ENCODE results near the gene SLC22A31.
A peak's percentile ranks its signal among the peaks of the same experiment; 100 is the strongest.
"Not testable (repeated sequence)": the region's sequence is repeated elsewhere in the genome, so short reads cannot be mapped to it uniquely, and the experiment has no call there.

SLC22A31 gene

GRCh38 chr16:89178453-89179147 lies 21.7 kb downstream of the SLC22A31 start:
- no peak for DNase-seq

DNA sequence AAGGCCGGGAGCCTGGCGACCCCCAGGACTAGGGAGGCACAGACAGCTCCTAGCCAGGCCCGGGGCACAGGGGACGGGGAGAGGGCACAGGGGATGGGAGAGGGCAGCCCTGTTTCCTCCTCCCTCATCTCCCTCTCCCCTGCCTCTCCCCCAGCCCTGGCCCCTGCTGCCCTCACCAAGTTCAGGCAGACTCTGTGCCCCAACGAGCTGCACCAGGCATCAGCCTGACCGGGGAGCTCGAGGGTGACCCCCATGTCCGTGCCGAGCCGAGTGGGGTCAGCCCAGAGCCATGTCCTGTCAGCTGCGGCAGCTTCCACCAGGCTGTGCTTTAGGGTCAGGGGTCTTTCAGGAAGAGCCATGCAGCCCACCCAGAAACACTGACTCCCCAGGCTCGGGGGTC lies 22.8 kb downstream of the SLC22A31 start:
- DNase-seq = no peak

- DNase-seq = no peak
These were observed 23.6 kb downstream of the SLC22A31 start for GRCh38 chr16:89176717-89177116.

DNA sequence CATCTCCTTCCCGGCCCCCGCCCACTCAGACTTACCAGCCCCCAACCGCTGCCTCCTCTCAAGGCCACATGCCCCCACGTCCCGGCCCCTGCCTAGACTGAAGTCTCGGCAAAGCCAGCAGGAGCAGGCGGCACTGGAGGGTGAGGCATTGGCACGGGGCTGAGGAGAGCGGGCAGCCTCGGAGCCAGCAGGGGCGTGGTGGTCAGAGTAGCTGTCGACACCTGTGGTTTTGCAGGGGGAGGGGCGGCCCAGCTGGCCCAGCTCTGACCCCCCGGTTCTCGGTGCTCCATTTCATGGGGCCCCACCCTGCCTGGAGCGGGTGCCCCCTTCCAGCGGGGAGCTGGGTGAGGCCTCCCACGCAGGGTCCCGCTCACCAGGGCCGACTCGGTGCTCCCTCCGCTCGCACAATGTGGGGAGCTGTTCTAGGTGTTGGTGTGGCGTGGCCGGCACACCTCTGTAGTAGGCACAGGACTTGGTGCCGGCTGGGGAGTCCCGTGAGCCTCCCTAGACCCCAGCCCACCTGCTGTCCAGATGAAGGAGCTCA lies 24.1 kb downstream of the SLC22A31 start:
- DNase-seq = no peak

- peak; percentile 56 for DNase-seq
These were observed 24.8 kb downstream of the SLC22A31 start for GRCh38 chr16:89175280-89176146.

GRCh38 chr16:89174877-89175276 lies 25.5 kb downstream of the SLC22A31 start:
- DNase-seq = no peak

GRCh38 chr16:89174055-89174827 lies 26.1 kb downstream of the SLC22A31 start:
- no peak for DNase-seq

- no peak for DNase-seq
These were observed 27.0 kb downstream of the SLC22A31 start for GRCh38 chr16:89173174-89173921.

GRCh38 chr16:89172528-89173173 lies 27.7 kb downstream of the SLC22A31 start:
- no peak for DNase-seq

GRCh38 chr16:89172171-89172527 lies 28.2 kb downstream of the SLC22A31 start:
- DNase-seq = no peak

GRCh38 chr16:89171216-89172170 lies 28.8 kb downstream of the SLC22A31 start, which contains the start of gene CDH15:
Gene CDH15 (plus strand): TSS chr16:89171748. CDS start chr16:89171832, 84 bp downstream.
- DNase-seq = peak; percentile 95

DNA sequence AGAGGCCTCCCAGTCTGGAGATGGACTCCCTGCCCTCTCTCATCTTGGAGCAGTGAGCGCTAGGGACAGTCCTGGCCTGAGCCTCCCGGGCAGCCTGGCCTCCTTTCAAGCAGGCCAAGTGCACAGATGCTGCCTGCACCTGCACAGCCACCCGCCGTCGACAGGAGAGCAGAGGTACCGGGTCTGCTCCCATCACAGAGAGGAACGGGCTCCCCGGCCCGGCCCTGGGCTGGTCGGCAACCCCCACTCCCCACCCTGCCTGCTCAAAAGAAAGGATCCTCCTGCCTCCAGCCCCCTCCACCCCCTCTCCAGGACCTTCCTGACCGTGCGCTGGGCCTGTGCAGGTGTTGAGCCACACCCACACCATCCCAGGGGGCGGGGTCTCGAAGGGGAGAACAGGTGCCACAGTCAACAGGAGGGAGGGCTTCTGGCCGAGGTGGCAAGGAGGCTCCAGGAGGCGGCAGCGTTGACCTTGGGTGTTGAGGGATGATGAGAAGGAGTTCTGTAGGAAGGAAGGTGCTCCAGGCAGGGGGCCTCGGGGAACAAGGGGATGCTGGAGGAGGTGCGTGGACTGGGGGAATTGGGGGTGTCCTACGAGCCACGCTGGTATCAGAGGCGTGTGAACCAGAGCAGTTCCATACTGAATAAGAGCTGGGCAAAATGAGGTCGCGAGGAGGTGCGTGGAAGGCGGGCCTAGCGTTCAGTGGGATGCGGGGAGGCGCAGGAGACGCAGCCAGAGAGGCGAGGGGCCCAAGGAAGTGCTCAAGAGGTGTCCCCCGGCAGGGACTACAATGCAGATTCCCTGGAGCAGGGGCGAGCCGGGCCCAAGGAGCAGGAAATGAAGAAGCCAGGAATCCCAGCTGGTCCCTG lies 29.8 kb downstream of the SLC22A31 start:
- DNase-seq = peak; percentile 75

- no peak for DNase-seq
These were observed 30.6 kb downstream of the SLC22A31 start for GRCh38 chr16:89169778-89170177.

DNA sequence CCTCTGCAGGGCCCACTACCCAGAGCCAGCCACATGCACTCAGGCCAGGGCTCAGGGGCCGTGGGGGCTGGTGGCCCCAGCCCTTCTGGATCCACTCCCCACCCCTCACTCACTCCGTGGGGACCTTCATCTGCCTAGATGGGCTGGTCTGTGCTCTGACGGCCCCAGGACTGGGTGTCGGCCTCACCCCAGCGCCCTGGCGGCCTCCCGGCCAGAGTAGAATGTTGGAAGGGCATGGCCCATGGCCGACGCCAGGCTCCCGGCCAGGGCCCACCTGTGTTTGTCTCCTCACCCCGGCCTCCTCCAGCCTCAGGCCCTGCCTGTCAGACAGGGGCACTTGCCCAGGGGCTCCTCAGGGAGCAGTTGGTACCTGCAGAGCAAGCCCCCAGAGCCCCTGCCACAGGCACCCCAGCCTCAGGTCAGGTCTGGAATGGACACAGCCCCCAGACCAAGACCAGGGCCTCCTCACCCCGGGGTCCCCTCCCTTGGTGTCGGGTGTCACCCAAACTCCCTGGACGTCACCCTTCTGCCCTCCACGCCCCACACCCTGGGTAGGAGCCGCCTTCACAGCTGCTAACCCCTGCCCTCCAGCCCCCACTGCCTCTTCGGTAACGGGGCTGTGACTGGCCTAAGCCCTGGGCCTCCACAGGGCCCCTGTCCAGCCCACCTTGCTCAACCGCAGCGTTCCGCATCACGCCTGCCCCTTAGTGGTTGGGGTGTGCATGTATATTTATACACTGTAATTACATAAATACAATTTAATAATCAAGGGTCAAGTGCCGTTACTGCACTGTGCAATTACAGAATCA lies 31.8 kb downstream of the SLC22A31 start:
- no peak for DNase-seq

- DNase-seq = peak; percentile 69
These were observed 32.9 kb downstream of the SLC22A31 start for GRCh38 chr16:89167425-89167941.

DNA sequence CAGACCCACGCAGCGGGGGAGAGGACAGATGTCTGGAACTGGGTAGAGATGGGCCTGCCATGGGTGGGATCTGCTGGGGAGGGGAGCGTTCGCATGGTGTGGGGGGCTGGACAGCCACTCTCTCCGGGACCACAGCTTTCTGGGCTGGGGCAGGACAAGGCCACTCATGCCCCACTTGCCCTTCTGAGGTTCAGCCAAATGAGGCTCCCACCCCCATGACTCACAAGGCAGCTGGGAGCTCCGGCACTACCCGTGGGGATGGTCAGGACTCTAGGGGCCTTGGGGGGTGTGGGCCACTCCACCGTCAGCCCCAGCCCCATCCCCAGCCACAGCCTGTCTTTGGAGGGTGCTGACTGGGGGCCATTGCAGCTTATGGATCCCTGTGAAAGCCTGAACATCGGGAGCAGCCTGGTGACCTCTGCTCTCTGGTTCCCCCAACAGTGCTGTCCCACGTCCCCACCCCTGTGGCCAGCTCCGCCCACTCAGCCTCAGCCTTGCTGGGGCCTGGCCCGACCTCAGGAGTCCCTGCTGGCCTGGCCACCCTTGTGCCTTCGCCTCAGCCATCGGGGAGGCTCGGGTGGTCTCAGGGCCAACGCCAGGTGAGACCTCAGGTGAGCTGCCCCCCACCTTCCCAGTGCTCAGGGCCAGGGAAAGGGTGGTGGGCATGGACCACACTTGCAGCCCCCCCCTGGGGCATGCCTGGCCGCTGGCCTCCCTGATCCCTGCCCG lies 33.5 kb downstream of the SLC22A31 start:
- no peak for DNase-seq

GRCh38 chr16:89165681-89165979 lies 34.7 kb downstream of the SLC22A31 start:
- DNase-seq = not testable (repeated sequence)

Measured in NCI-H2171 (cell line).